Esophagus muscularis mucosa (tissue), 4 donors: Measurements from ENCODE around the gene TRIM54. TPM values are rescaled to one million over a fixed set of nuclear protein-coding genes. Genes with fewer than 3 reads are reported as not detected.

Source experiments
- DNase-seq: peaks from one replicate; pipeline ENCODE4 v3.0.0-alpha.2; 2017; ENCODE audit errors: extremely low spot score
- H3K27ac ChIP-seq, 4 donors: fragments of 200-600 bp; sonication (generic); replicated peaks in 1 of 4; 1 replicate in 3 of 4; 2 replicates in 1 of 4; pipeline ENCODE4 v1.5.1; 2016 to 2019; ENCODE audit warnings: mild to moderate bottlenecking in 1 of 4
- H3K27me3 ChIP-seq, 4 donors: fragments of 200-600 bp; sonication (generic); one replicate each; pipeline versions ENCODE4 v1.5.1 to v1.6.0; 2016 to 2019
- H3K36me3 ChIP-seq, 4 donors: fragments of 200-600 bp; sonication (generic); one replicate each; pipeline ENCODE4 v1.5.1; 2016 to 2019
- H3K4me1 ChIP-seq, 4 donors: fragments of 200-600 bp; sonication (generic); one replicate each; pipeline ENCODE4 v1.5.1; 2016 to 2019
- H3K4me3 ChIP-seq, 4 donors: fragments of 200-600 bp; sonication (generic); 1 replicate in 2 of 4; 2 replicates in 2 of 4; pipeline ENCODE4 v1.5.1; 2016 to 2019; ENCODE audit warnings: mild to moderate bottlenecking in 4 of 4, moderate library complexity in 1 of 4
- H3K9me3 ChIP-seq, 4 donors: fragments of 200-600 bp; sonication (generic); 1 replicate in 3 of 4; 2 replicates in 1 of 4; pipeline ENCODE4 v1.5.1; 2016 to 2019
- CTCF ChIP-seq, 3 experiments: fragments of 200-600 bp in 2 of 3; fragments of 450-650 bp in 1 of 3; sonication (generic) in 2 of 3; IDR thresholded peaks; one replicate each; pipeline ENCODE4 v1.5.1; 2017 to 2019; ENCODE audit warnings: antibody characterized with exemption in 3 of 3, mild to moderate bottlenecking in 2 of 3, moderate library complexity in 1 of 3
- EP300 ChIP-seq: sonication (generic); formaldehyde crosslinking; IDR thresholded peaks from one replicate; pipeline ENCODE4 v1.6.1; 2017; ENCODE audit warnings: antibody characterized with exemption
- POLR2A ChIP-seq: fragments of 450-650 bp; IDR thresholded peaks from one replicate; pipeline ENCODE4 v1.6.1; 2017; ENCODE audit warnings: antibody characterized with exemption, moderate library complexity, mild to moderate bottlenecking, low read depth
- POLR2AphosphoS5 ChIP-seq, 2 donors: sonication (generic); formaldehyde crosslinking; IDR thresholded peaks; one replicate each; pipeline ENCODE4 v1.6.1; 2017; ENCODE audit warnings: antibody characterized with exemption in 2 of 2
- WGBS: methylation state at CpG from one replicate; pipeline ENCODE4 v1.1.5; 2018; 5-methylcytosine and 5-hydroxymethylcytosine counted together
- intact Hi-C: fragments of 100-400 bp; cut with DNase I; formaldehyde crosslinking; loops from one replicate; pipeline ENCODE4 v1.15.1; 2023
- total RNA-seq, 4 donors: library from RNA; depleted of rRNA; stranded (reverse); fragments of >200 nt; gene quantifications; one replicate each; pipeline versions ENCODE4 v1.1.0 to v1.2.1, GENCODE V29; 2016

TRIM54 gene
- total RNA-seq, 4 donors from 2014 or later, result 0.32 TPM; not detected in 3

- H3K27me3 ChIP-seq, result no peaks in the 10 kb centered on the region
- no peak overlapping the region for H3K4me3 ChIP-seq
- WGBS, result 97% methylated on average over 5 of the region's 16 CpGs
- no peaks in the 10 kb centered on the region for H3K9me3 ChIP-seq
- no peak overlapping the region for H3K27ac ChIP-seq
- TF ChIP-seq POLR2A (no peak), POLR2AphosphoS5 (IDR thresholded peaks at IDR 0.05) (no peak), CTCF (IDR thresholded peaks at IDR 0.05) (no peak), EP300 (no peak)
- intact Hi-C loops, result no loop called here
- peaks cover 54 to 72% (median 68%) of the 10 kb centered on the region in 4 donors for H3K36me3 ChIP-seq
- no peak for DNase-seq
- peaks cover 0 to 4% (median 0%) of the 10 kb centered on the region in 4 donors for H3K4me1 ChIP-seq
Observed at GRCh38 chr2:27242614-27242951, 39.6 kb upstream of the TRIM54 start.

GRCh38 chr2:27243391-27244130 is 38.7 kb upstream of the TRIM54 start:
- no peak for TF ChIP-seq POLR2A
- no peak for TF ChIP-seq POLR2AphosphoS5 (IDR thresholded peaks at IDR 0.05)
- no peak for TF ChIP-seq EP300
- no peak for TF ChIP-seq CTCF (IDR thresholded peaks at IDR 0.05)
- peaks cover 44 to 62% (median 58%) of the 10 kb centered on the region in 4 donors for H3K36me3 ChIP-seq
- intact Hi-C loops, result no loop called here
- H3K9me3 ChIP-seq, result no peaks in the 10 kb centered on the region
- DNase-seq, result no peak
- 83% methylated on average over 19 of the region's 19 CpGs for WGBS
- H3K27ac ChIP-seq, result no peak overlapping the region
- H3K4me3 ChIP-seq, result no peak overlapping the region
- H3K27me3 ChIP-seq, result no peaks in the 10 kb centered on the region
- peaks cover 0 to 4% (median 0%) of the 10 kb centered on the region in 4 donors for H3K4me1 ChIP-seq

- Histone ChIP-seq H3K36me3 (peaks cover 29 to 47% (median 43%) of the 10 kb centered on the region in 4 donors), H3K4me3 (no peak overlapping the region), H3K27me3 (peaks cover 0 to 14% (median 3%) of the 10 kb centered on the region in 4 donors), H3K9me3 (no peaks in the 10 kb centered on the region), H3K4me1 (peaks cover 0 to 4% (median under 1%) of the 10 kb centered on the region in 4 donors), H3K27ac (no peak overlapping the region)
- 81% methylated on average over 10 of the region's 10 CpGs for WGBS
- no peak for TF ChIP-seq POLR2A
- no peak for TF ChIP-seq CTCF (IDR thresholded peaks at IDR 0.05)
- TF ChIP-seq EP300, result no peak
- TF ChIP-seq POLR2AphosphoS5 (IDR thresholded peaks at IDR 0.05), result no peak
- intact Hi-C loops, result no loop called here
- no peak for DNase-seq
Observed at GRCh38 chr2:27245116-27245515, 37.1 kb upstream of the TRIM54 start.

- intact Hi-C loops, result no loop called here
- 82% methylated on average over 4 of the region's 4 CpGs for WGBS
- DNase-seq, result no peak
- Histone ChIP-seq H3K27me3 (peaks cover 0 to 19% (median 7%) of the 10 kb centered on the region in 4 donors), H3K4me3 (no peak overlapping the region), H3K9me3 (no peaks in the 10 kb centered on the region), H3K4me1 (peaks cover 0 to 6% (median 4%) of the 10 kb centered on the region in 4 donors), H3K36me3 (peaks cover 24 to 42% (median 38%) of the 10 kb centered on the region in 4 donors), H3K27ac (no peak overlapping the region)
- no peak for TF ChIP-seq EP300
- no peak for TF ChIP-seq CTCF (IDR thresholded peaks at IDR 0.05)
- no peak for TF ChIP-seq POLR2A
- no peak for TF ChIP-seq POLR2AphosphoS5 (IDR thresholded peaks at IDR 0.05)
Observed at GRCh38 chr2:27245626-27246025, 36.6 kb upstream of the TRIM54 start.
